Calu3 (cell line): Measurements from ENCODE around the gene ACSL1. TPM values are rescaled to one million over a fixed set of nuclear protein-coding genes. Genes with fewer than 3 reads are reported as not detected.

Experiments used
- BruUV-seq: library from RNA; stranded (reverse); fragments of 400-500 nt; replicated peaks from 2 replicates; lab custom pipeline; 2021; lab: Mats Ljungman, UMichigan
- CTCF ChIA-PET: fragments of 300-600 bp; sonication (Branson Sonifier 250); formaldehyde crosslinking; loops from one replicate; lab custom pipeline; 2022; ENCODE audit warnings: antibody characterized with exemption; lab: Charles Lee
- DNase-seq: peaks from one replicate; pipeline ENCODE4 v3.0.0; 2022
- H3K27ac Mint-ChIP-seq: one replicate; pipeline ENCODE4 v1.8.0; 2022; ENCODE audit warnings: mixed read lengths; ENCODE audit not compliant: unreplicated experiment
- H3K27me3 Mint-ChIP-seq: one replicate; pipeline ENCODE4 v1.8.0; 2022; ENCODE audit warnings: mixed read lengths; ENCODE audit not compliant: unreplicated experiment
- H3K36me3 Mint-ChIP-seq: one replicate; pipeline ENCODE4 v1.8.0; 2022; ENCODE audit warnings: mild to moderate bottlenecking, moderate library complexity, mixed read lengths; ENCODE audit not compliant: insufficient read depth, unreplicated experiment
- H3K4me1 Mint-ChIP-seq: one replicate; pipeline ENCODE4 v1.8.0; 2022; ENCODE audit warnings: mild to moderate bottlenecking, low read depth, mixed read lengths; ENCODE audit not compliant: unreplicated experiment
- H3K4me3 Mint-ChIP-seq: one replicate; pipeline ENCODE4 v1.8.0; 2022; ENCODE audit warnings: mild to moderate bottlenecking, low read depth, moderate library complexity, mixed read lengths; ENCODE audit not compliant: unreplicated experiment
- H3K9me3 Mint-ChIP-seq: one replicate; pipeline ENCODE4 v1.8.0; 2022; ENCODE audit warnings: low read depth, mixed read lengths; ENCODE audit not compliant: unreplicated experiment
- intact Hi-C: fragments of 100-400 bp; cut with micrococcal nuclease; formaldehyde crosslinking; loops from one replicate; pipeline ENCODE4 v1.10.0; 2022; ENCODE audit not compliant: unreplicated experiment
- total RNA-seq: library from RNA; stranded (reverse); gene quantifications from 2 replicates; pipeline ENCODE4 v1.2.3, GENCODE V29; 2022
- TF ChIP-seq, protein P1 (sequence below): fragments of 200-600 bp; IDR thresholded peaks from one replicate; pipeline ENCODE4 v1.8.0; 2022; ENCODE audit warnings: antibody characterized with exemption; ENCODE audit not compliant: unreplicated experiment

Gene ACSL1
- total RNA-seq, 1 experiment from 2014 or later, result 31.9 TPM

DNA sequence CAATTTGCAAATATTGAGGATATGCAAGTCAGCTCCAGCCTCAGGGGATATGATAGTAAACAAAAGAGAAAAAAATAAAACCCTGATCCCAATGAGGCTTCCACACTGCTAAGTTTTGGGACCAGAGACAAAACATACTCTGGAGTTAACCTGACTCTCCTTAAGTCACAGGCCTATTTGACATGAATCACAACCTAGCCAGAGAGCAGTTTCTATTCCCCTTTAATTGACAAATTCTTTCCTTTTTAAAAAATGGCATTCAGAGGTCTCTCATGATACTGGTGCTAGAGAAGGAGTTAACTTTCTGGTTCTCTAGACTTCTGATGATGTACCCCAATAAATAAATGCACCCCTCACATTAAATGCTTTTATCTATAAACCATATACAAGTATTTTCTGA is 8.8 kb downstream of the ACSL1 start:
- DNase-seq, result no peak
- no peaks in the 10 kb centered on the region for H3K9me3 Mint-ChIP-seq
- no peak overlapping the region for H3K27ac Mint-ChIP-seq
- TF ChIP-seq, protein P1, sequence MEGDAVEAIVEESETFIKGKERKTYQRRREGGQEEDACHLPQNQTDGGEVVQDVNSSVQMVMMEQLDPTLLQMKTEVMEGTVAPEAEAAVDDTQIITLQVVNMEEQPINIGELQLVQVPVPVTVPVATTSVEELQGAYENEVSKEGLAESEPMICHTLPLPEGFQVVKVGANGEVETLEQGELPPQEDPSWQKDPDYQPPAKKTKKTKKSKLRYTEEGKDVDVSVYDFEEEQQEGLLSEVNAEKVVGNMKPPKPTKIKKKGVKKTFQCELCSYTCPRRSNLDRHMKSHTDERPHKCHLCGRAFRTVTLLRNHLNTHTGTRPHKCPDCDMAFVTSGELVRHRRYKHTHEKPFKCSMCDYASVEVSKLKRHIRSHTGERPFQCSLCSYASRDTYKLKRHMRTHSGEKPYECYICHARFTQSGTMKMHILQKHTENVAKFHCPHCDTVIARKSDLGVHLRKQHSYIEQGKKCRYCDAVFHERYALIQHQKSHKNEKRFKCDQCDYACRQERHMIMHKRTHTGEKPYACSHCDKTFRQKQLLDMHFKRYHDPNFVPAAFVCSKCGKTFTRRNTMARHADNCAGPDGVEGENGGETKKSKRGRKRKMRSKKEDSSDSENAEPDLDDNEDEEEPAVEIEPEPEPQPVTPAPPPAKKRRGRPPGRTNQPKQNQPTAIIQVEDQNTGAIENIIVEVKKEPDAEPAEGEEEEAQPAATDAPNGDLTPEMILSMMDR, result no peak
- CTCF ChIA-PET, result no interaction called here
- BruUV-seq, result no TSS peak
- no peaks in the 10 kb centered on the region for H3K27me3 Mint-ChIP-seq
- intact Hi-C loops, result no loop called here
- H3K4me3 Mint-ChIP-seq, result no peak overlapping the region
- peaks cover 38% of the 10 kb centered on the region for H3K4me1 Mint-ChIP-seq
- H3K36me3 Mint-ChIP-seq, result peaks cover 6% of the 10 kb centered on the region

DNA sequence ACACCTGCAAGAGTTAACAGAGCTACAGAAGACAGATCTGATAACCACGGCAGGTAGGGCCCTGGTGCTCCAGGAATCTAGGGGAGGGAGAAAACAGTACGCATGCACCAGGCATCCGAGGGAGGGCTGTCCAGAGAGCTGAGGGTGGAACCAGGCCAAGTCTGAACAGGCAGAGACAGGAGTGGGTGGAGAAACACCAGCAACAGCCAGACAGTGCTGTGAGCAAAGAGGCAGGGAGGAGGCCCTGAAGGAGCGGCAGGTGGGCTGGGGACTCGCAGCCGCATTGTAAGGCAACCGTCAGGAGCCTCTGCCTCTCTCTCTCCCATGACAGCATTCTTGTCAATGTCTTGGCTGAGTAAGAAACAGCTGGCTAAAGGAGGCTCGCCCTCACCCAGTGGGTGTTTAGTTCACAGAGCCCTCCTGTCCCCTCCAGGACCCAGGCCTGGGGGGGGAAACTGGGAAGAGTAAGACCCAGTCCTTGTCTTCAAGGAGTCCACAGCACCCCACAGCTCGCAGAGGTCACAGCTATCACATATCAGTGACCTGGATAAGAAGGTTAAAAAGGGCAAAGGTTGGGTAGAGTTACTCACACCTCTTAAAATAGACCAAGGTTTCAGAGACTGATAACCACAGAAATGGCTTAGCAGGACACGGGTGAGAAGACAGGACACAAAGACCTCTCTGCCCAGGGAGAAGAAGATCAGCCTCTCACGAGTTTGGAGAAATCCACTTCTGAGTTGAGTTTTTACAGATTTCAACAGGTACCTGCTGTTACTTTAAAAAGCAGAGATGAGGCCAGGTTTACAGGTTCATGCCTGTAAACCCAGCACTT is 10.5 kb downstream of the ACSL1 start:
- no peaks in the 10 kb centered on the region for H3K27me3 Mint-ChIP-seq
- intact Hi-C loops, result no loop called here
- peaks cover 41% of the 10 kb centered on the region for H3K4me1 Mint-ChIP-seq
- H3K4me3 Mint-ChIP-seq, result peak overlapping the region; percentile 69
- peaks cover 6% of the 10 kb centered on the region for H3K36me3 Mint-ChIP-seq
- H3K9me3 Mint-ChIP-seq, result no peaks in the 10 kb centered on the region
- CTCF ChIA-PET, result interaction anchor here (0.5 kb wide), 1 partner anchor 281 kb away, joined by 6 read pairs; no protein-coding TSS in a partner anchor
- TF ChIP-seq, protein P1, result no peak
- BruUV-seq, result no TSS peak
- H3K27ac Mint-ChIP-seq, result peak overlapping the region; percentile 79
- peak; percentile 70 for DNase-seq

DNA sequence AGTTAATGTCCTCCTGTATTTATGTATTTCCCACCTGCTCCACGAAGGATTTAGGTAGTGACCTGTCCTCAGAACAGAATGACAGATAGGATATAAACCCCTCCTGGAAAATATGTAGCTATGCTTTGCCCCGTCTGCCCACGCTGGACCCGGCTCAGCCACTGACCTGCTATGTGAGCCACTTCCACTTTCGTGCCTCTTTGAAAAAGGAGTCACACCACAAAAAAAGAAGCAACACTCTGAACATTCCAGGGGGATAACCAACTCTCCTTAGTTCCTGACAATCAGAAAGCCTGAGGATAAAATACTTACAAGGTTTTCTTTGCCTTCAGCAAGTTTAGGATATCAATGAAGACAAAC is 11.1 kb downstream of the ACSL1 start:
- CTCF ChIA-PET, result no interaction called here
- Mint-ChIP-seq H3K4me3 (peak overlapping the region; percentile 69), H3K27me3 (no peaks in the 10 kb centered on the region), H3K36me3 (peaks cover 6% of the 10 kb centered on the region), H3K27ac (peak overlapping the region; percentile 79), H3K9me3 (no peaks in the 10 kb centered on the region), H3K4me1 (peaks cover 41% of the 10 kb centered on the region)
- intact Hi-C loops, result no loop called here
- BruUV-seq, result TSS peak; percentile 27
- TF ChIP-seq, protein P1, result no peak
- no peak for DNase-seq

DNA sequence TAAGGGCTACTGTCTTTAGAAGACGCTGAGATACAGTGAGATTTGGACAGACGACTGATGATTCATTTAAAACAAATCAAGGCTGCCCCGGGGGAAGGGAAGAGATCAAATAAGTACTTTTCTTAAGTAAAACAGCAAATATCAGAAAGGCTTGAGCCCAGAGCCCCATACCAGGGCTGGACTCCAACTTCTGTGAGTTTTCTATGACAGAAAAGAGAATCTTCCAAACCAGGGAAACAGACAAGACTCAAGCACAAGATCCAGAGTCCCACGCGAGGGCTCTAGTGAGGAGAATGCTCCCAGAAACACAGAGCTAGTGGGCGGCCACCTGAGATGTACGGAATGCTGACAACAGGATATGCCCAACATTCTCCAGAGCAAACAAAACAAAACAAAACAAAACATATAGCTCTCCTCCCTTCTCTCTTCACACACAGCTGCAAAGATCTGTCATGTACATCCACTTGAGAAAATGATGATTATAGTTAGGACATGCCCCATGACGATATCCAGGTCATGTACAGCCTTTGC is 13.1 kb downstream of the ACSL1 start:
- Mint-ChIP-seq H3K36me3 (peaks cover 6% of the 10 kb centered on the region), H3K9me3 (no peaks in the 10 kb centered on the region), H3K27ac (peak overlapping the region; percentile 71), H3K4me3 (peak overlapping the region; percentile 27), H3K4me1 (peaks cover 52% of the 10 kb centered on the region), H3K27me3 (no peaks in the 10 kb centered on the region)
- TF ChIP-seq, protein P1, result no peak
- CTCF ChIA-PET, result interaction anchor here (0.5 to 0.6 kb wide), 2 partner anchors 82 to 314 kb away, joined by 3 read pairs; no protein-coding TSS in a partner anchor
- no TSS peak for BruUV-seq
- intact Hi-C loops, result no loop called here
- DNase-seq, result no peak
